GM18526 (cell line): ENCODE results near the gene SLC34A3.
A peak's percentile ranks its signal among the peaks of the same experiment; 100 is the strongest.

Experiments
- POLR2A ChIP-seq: IDR thresholded peaks from 3 replicates; pipeline ENCODE4 v1.6.1; 2011; ENCODE audit not compliant: insufficient read length; ENCODE audit errors: extremely low read depth

Gene SLC34A3

DNA sequence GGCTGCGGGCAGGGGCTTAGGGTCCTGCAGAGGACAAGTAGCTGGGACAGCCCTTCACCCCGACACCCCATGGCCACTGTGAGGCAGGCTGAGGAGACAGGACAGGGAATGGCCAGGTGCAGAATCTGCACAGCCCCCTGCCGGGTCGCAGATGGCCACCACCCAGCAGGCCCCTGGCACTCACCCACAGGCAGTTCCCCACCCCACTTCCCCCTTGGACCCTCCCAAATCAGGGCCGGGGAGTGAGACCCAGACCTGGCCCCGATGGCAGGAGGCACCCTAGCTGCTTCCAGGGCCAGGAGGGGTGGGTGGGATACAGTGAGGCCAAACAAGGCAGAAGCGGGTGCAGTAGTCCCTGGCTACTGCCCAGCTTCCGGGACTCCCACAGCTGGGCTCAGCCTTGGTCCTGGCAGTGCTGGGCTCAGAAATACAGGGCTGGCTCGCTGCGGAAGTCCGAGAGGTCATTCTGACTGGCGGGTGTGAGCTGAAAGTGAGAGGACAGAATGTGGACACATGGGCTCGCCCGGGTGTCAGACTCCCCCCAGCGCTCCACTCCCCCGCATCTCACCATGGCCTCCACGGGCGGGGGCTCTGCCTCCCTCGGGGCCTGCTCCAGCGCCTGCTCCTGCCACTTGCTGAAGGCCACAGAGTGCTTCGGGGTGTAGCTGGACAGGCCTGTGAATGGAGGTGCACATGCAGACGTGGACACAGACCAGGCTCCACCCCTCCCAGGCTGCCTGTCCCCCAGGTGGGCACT, 38.8 kb upstream of the SLC34A3 start:
- TF ChIP-seq POLR2A: no peak

DNA sequence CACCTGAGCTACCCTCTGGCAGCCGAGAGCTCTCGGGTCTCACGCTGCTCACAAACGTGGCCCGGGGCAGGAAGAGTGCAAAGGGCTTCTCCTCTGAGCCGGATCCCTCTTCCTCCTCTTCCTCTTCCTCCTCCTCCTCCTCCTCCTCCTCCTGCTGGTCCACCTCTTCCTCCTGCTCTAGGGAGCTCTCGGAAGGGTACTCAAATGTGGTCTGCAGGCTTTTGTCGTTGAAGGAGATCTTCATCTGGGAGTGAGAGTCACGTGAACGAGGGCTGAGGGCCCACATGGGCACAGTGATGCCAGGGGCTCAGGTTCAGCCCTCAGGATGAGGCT, 38.3 kb upstream of the SLC34A3 start:
- no peak for TF ChIP-seq POLR2A

GRCh38 chr9:137192859-137193258, 37.8 kb upstream of the SLC34A3 start:
- no peak for TF ChIP-seq POLR2A

- no peak for TF ChIP-seq POLR2A
Observed at GRCh38 chr9:137193771-137194170, 36.9 kb upstream of the SLC34A3 start.

- no peak for TF ChIP-seq POLR2A
Observed at GRCh38 chr9:137194388-137194787, 36.3 kb upstream of the SLC34A3 start.

GRCh38 chr9:137194909-137195308, 35.8 kb upstream of the SLC34A3 start:
- TF ChIP-seq POLR2A: no peak

GRCh38 chr9:137195525-137196220, 35.0 kb upstream of the SLC34A3 start:
- no peak for TF ChIP-seq POLR2A

- no peak for TF ChIP-seq POLR2A
Observed at GRCh38 chr9:137198051-137198901, 32.4 kb upstream of the SLC34A3 start.

DNA sequence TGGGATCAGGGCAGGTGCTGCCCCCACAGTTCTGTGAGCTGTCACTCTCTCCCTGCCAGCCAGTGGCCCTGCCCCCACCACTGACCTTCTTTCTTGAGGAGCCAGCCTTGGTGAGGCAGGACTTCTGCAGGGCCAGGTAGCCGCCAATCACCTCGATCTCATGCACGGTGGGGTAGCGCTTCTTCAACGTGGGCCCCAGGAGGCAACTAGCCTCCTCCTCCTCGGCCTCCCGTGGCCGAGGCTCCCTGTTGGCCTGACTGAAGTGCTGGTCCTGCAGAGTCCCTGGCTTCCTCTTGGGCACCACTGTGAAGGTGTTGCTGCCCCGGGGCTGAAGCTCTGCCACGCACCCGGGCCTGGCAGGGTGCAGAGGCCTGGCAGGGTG, 31.8 kb upstream of the SLC34A3 start:
- no peak for TF ChIP-seq POLR2A

DNA sequence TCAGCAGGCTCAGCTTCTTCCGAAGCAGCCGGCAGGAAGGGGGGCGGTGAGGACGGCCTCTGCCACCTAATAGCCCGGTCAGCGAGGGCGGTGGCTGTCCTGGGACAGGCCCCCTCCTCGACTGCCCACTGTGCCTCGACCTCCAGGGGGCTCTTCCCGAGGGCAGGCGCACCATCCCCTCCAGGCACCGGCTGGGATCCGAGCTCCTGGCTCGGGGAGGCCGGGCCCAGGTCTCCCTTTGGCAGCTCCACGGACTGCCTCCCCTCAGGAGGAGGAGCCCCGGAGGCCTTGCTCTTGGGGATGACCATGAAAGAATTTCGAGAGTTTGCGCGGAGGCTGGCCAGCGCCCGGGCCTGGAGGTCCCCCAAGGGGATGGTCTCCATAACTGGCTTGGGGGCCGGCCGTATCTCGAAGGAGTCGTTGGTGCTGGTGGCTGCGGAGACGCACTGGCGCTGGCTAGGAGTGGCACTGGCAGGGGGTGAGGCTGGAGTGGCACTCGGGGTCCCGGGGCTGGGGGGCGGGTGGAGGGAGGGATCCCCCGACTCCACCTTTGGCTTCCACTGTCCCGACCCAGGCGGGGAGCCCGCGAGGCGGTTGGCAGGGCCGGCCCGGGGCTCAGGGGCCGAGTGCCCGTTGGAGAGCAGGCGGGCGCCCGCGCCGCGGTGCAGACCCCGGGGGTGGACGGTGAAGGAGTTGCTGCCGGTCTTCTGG, 31.1 kb upstream of the SLC34A3 start:
- no peak for TF ChIP-seq POLR2A

DNA sequence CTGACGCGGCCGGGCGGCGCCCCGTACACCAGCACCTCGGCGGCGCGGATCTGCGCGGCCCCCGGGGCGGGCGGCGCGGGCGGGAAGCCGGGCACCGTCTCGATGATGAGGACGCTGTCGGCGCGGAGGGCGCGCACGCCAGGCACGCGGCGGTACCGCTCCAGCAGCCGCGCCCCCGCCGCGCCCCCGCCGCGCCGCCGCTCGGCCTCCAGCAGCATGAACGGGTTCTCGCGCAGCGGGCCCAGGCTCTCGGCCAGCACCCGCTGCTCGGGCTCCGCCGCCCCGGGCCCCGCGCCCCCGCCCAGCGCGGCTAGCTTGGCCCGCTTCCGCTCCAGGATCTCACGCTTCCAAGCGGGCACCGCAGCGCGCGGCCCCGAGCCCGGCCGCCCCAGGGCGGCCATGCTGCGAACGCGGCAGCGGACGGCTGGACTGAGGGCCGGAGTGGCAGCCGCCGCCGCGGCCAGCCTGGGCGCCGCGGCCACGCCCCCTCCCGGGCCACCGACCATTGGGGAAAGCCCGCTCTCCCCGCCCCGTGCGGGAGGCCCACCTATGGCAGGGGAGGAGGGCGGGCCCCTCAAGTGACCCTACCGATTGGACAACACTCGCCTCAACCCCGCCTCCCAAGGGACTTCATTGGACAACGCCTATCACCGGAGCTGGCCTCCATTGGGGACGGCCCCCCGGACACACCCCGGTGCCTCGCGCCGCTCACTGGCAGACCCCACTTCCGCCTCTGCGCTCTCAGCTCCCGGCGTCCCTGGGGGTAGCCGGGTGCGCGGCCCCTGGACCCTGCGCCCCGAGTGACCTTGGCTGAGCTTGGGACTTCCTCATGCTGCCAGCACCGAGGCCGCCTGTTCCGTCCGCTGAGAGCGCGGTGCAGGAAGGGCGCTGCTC, 30.1 kb upstream of the SLC34A3 start, which contains the start of gene TPRN:
TSS of gene TPRN (minus strand) at position 431 of the 894 bp plus-strand sequence. CDS start at position 401, 30 bp downstream.
- TF ChIP-seq POLR2A: peak; percentile 94

DNA sequence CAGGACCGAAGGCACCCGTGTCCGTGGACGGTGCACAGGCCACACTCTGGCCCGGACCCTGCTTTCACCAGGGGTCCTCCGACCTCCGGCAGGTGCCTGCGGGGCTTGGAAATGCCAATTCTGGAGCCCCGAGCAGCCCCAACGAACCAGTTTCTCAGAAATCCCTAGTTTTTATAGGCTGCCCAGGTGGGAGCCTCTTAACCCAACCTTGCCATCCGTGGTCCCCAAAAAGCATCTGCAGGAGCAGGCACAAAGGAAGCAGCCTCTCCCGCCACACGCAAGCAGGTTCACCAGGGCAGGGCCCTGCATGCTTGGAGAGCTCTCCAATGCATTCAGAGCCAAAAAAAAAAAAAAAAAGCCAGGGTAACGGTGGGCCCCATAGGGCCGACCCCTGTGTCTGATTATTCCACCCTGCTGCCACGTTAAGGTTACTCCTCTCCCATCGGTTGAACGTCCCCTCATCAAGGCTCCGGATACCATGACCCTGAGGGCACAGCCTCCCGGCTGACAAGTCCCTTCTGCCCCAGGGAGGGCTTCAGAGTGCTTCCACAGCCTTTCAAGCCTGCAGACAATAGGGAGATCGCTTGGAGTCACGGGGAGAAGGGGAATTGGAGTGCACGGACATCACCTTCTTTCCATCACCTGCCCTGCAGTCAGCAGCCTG, 29.4 kb upstream of the SLC34A3 start:
- TF ChIP-seq POLR2A: no peak

DNA sequence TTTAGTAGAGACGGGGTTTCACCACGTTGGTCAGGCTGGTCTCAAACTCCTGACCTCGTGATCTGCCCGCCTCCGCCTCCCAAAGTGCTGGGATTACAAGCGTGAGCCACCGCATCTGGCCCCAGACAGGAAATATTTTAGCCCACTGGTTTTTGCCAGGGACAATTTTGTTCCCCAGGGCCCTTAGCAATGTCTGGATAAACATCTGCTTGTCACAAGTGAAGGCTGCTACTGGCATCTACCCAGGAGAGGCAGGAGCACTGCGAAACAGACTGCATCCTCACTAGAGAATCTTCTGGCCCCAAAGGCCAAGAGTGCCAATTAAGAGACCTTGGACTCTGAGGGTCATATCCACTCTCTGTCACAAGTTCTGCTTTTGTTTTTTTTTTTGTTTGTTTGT, 27.7 kb upstream of the SLC34A3 start:
- no peak for TF ChIP-seq POLR2A

DNA sequence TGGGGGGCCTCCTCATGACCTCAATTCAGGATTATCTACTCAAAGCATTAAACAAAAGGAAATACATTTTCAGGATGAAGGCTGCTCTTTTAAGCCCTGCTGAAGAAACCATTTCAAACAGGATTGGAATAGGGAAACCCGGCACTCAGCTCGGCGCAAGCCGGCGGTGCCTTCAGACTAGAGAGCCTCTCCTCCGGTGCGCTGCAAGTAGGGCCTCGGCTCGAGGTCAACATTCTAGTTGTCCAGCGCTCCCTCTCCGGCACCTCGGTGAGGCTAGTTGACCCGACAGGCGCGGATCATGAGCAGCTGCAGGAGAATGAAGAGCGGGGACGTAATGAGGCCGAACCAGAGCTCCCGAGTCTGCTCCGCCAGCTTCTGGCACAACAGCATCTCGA, 26.0 kb upstream of the SLC34A3 start:
- TF ChIP-seq POLR2A: no peak
